ENCODE data around the gene PDCD1.
A peak's percentile ranks its signal among the peaks of the same experiment; 100 is the strongest.
"Not testable (repeated sequence)": the region's sequence is repeated elsewhere in the genome, so short reads cannot be mapped to it uniquely, and the experiment has no call there.

Gene PDCD1

DNA sequence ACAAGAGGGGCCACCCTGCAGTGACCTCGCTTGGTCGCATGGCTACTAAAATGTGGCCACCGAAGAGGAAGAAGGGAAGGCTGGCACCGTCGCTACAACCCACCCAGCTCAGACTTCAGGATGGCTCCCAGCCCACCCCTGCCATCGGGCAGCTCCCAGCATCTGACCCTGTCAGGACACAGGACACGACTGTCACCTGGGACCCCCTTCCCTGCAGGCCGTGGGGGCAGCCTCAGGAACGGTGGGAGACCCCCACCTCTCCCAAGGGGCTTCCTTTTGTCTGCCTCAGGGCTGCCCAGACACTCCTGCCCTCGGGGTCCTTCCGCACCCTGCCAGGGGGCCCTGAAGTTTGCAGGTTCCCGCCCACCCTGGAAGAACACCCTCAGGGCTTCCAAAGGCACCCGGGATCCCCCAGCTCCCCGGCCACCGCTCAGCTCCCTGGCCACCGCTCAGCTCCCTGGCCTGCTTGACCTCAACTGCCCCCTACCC is 18.5 kb upstream of the PDCD1 start:
- no peak for DNase-seq

DNA sequence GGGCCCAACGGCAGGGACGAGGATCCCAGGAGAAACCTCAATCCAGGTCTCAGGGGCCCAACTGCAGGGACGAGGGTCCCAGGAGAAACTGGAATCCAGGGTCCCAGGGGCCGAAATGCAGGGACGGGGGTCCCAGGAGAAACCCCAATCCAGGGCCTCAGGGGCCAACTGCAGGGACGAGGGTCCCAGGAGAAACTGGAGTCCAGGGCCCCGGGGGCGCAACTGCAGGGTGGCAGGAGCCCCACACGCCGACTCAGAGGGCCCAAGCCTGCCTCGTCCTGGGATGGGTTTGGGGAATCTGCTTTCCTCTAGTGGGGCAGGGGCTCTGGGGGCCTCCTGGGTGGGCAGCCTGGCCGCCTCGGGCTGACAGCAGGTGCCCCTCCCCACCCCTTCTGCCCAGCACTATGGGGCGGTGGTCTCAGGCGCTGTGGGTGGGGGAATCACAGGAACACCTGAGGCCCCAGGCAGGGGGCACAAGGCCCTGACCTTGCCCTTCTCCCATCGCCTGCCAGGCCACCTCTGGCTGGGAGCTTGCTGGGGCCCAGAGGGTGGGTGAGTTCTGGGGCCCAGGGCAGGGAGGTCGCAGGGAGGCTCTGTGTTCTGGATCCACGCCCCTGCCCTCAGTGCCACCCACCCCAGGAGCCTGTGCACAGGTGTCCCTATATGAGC is 18.0 kb upstream of the PDCD1 start:
- no peak for DNase-seq

DNA sequence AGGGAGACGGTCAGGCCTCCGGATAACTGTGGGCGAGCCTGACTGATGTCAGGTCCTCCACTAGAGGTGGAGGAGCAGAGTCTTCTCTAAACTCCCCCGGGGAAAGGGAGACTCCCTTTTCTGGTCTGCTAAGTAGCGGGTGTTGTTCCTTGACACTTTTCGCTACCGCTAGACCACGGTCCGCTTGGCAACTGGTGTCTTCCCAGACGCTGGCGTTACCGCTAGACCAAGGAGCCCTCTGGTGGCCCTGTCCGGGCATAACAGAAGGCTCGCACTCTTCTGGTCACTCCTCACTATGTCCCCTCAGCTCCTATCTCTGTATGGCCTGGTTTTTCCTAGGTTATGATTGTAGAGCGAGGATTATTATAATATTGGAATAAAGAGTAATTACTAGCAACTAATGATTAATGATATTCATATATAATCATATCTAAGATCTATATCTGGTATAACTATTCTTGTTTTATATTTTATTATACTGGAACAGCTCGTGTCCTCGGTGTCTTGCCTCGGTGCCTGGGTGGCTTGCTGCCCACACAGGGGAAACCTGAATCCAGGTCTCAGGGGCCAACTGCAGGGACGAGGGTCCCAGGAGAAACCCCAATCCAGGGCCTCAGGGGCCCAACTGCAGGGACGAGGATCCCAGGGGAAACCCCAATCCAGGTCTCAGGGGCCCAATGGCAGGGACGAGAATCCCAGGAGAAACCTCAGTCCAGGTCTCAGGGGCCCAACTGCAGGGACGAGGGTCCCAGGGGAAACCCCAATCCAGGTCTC is 17.2 kb upstream of the PDCD1 start:
- not testable (repeated sequence) for DNase-seq

DNA sequence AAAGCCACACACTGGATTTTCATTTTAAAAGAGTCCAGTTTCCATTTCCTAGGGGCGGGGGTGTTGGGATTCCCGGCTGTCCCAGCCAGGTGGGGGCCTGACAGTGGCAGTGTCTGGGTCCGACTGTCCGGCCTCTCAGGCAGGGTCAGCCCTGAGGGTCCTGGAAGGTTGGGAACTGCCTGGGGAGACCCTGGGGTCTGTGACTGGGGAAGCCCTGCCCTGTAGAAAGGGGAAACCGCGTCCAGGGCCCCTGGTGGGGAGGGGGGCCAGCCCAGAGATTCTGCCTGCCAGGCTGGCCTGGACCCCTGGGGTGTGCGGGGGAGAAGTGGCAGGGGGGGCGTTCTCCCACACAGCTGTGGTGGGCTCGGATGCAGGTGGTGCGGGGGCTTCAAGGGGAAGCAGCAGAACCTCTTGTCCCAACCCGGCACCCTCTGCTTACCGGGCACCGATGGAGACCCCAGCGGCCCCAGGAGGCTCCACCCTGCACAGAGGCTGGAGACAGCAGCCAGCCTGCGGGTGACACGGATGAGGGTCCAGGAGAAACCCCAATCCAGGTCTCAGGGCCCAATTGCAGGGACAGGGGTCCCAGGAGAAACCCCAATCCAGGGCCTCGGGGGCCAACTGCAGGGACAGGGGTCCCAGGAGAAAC is 15.7 kb upstream of the PDCD1 start:
- DNase-seq = no peak

DNA sequence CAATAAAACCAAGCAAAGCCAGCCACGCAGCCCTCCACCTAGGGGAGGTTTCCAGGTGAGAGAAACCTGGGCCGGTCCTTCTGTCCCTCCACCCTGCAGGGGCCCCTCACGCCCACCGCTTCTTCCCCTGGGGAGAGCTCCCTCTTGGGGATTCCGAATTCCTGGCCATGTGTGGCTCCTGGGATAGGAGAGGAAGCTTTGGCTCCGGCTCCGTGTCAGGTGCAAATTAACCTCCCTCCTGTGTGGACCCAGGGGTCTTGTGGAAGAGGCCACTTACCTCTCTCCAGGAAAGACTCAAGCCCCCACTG is 15.1 kb upstream of the PDCD1 start:
- no peak for DNase-seq

DNA sequence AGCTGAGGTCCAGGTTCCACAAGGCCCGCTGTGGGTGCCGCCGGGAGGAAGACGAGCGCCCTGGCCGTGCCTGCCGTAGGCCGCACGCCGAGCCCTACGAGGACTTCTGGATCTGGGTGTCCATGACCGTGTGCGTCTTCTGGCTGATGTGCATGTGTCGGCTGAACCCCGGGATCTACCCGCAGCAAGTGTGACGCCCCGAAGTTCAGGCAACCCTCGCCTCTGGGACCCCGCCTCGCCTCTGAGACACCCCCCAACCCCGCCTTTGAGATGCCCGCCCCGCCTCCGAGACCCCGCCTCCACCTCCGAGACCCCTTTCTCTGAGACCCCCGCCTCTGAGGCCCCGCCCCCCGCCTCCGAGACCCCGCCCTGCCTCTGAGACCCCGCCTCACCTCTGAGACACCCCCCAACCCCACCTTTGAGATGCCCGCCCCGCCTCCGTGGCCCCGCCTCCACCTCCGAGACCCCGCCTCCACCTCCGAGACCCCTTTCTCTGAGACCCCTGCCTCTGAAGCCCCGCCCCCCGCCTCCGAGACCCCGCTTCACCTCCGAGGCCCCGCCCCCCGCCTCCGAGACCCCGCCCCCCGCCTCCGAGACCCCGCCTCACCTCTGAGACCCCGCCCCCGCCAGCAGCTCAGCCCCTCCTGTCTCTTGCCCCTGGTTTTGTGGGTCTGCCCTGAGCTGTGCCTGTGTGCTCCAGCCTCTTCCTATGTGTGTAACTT is 14.5 kb upstream of the PDCD1 start:
- DNase-seq = no peak

DNA sequence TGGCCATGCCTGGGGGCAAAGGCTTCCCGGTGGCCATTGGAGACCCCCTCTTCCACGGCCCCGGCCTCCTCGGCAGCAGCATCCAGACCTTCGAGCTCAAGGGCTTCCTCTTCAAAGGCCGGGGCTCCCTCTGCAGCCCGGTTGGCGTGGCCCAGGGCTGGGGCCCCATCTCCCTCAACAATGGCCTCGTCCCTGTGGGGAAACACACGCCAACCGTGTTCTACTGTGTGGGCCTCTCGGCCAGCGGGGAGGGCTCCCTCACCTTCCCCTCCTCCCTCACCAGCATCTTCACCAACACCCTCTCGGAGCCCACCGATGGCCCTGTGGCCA is 13.6 kb upstream of the PDCD1 start:
- no peak for DNase-seq

DNA sequence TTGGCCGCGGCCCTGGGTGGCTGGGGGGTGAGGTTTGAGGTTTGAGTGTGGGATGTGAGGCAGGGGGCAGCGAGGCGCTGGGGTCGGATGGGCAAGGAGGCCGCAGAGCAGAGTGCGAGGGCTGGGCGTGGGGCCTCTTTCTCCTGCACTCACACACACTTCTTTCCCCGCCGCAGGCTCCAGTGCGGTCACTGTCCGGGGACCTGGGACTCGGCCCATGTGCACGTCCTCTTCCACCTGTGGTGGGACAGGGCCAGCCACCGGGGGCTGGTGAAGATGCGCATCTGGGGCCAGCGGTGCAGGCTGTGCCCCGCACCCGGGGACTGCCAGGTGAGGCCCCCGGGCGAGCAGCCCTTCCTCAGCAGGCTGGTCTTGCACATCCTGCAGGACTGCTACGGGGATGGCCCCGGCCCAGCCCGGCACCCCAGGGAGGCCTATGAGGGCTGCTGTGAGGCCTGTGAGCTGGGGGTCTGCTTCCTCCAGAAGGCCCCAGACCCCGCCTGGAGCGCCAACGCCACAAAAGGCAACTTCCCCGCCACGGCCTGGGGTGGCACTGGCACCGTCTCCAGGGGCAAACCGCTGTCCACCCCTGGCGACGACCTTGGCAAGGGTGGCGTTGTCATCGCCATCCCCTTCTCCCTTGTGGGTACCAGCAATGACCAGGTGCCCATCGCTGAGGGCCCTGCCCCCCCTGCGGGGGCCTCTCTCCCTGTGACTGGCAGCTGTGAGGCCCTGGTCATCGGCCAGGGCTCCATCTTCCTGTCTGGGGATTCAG is 13.0 kb upstream of the PDCD1 start:
- DNase-seq = no peak

DNA sequence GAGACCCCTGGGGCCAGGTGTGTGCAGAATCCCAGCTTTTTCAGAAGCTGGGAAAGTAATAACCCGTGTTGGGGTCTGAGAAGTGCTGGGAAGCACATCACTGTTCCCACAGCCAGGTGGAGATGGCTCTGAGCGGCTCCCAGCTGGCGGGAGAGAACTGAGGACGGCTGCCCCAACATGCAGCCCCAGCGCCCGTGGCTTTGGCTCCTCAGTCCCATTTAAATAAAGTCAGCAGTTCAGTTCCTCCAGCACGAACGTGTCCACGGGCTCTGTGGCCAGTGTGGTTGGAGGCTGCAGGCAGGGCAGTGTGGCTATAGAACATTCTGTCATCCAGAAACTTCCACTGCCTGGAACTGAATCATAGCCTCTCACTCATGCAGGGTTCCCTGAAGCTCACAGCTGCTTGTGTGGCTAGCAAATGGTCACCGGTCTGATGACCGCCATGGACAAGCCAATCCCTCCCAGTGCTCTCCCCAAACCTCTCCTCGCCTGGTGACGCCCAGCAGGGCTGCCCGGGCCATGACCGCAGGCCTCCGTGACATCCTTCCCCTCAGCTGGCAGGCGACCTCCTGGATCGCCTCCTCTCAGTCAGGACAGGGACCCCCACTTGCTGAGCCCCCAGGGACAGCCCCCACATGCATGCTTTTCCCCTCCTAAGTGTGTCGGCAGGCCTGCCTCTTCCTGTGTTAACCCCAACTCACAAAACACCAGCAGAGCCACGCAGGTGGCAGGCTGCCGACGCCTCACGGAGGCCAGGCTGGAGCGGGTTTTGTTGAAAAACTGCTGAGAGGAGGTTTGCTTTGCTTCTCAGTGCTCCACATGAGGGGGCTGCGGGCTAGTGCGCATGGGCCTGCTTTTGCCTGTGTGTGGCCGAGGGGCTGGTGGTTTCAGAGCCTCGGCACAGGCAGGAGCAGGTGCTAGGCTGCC is 12.2 kb upstream of the PDCD1 start:
- DNase-seq = peak; percentile 61

DNA sequence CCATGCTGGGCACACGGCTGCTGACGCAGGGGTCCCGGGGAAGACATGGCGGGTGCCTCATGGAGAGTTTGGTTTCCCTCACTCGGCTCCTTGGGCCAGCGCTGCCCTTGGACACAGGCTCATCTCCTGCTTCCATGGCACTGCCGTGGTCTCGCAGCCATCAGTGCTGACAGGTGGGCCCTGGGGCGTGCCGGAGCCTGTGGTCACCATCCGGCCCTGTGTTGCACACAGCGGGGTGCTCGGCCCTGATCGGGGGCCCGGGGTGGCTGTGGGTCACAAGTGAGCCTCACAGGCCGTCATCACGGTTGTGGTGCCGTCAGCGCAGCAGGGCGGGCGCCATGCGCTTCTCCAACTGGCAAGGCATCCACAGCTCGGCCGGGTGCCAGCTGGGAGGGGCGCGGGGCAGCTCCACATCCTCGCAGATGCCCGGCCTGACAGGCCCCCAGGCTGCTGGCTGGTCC is 11.4 kb upstream of the PDCD1 start:
- no peak for DNase-seq

DNA sequence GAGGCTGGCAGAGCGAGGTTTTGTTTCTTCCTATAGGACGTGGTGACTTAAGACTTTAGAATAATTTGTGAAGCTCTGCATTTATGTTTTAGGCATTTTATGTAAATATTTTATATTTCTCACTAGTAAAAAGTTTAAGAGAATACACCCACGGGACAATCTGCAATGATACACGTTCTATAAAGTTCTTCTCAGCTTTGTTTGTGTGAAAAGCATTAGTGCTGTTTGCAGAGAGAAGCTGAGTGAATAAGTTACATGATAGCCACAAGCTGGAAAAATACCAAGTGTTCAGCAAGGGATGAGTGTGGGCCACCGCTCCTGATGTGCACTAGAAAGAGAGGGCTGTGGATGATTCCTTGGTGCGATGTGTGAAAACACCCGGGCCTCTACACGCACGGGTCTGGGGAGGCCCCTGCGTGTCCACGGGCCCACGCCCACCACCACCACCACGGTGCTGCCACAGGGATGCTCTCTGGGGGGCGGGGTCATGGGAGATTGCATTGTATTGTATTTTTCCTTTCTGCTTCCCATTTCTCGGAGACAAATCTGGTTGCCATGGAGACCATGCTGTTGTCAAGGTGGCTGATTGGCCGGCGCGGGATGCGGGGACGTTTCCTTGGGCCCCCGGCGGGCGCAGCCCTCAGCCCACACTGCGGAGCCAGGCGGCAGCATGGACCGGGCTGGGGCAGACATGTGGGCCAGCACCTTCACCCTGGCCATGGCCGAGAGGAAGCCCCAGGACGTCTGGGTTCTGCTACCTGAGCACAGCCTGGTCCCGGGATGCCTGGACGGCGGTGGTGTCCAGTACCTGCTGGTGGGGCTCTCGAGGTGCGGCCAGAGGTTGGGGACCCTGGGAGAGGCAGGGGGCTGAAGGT is 10.6 kb upstream of the PDCD1 start, which contains the start of gene RTP5:
Gene RTP5, plus strand, starts transcription at position 643 of the 875 bp plus-strand sequence. Its CDS starts 28 bp downstream, at position 671.
- no peak for DNase-seq

DNA sequence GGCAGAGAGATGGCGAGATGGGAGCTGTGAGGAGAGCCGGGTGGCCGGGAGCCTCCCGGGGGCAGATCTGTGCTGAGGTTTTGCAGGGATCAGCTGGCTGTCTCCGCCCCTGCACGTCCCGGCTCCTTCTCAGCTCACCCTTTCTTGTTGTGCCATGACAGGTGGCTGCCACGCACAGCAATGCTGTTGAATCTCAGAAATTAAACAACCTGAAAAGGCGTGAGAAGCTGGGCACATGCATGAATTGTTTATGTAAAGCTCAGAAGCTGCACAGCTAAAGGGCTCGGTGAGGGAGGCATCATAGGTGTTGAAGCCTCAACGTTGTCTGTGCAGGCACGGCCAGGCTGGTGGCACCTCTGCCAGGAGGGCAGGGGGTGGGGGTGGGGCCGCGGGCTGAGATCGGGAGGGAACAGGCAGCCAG is 10.0 kb upstream of the PDCD1 start:
- DNase-seq = peak in 1 of 2 donors; percentile 41

DNA sequence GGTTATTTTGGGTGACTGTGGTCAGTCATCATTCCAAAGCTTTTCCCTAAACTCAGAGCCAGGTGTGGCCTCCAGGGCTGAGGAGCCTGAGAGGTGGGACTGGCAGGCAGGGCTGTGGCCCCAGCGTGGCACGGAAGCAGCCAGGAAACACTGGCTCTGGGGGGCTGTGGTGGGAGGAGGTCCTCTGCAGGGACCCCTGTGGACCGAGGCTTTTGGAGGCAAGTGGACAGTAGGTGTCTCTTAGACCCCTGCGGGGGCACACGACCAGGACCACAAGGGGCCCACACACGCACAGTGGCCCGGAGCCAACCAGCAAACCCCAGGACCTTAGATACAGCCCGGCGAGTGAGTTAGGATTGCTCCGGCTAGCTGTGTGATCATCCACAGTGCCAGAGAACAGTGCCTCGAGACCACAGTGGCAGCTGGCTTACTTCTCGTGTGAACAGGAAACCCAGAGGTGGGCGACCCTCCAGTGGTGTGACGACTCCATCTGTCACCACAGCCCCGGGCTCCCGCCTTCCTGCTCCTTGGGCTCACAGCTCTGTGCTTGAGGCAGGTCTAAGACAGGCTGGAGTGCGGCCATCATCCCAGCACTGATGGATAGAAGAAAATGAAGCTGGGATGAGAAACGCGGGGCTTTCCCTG is 9.2 kb upstream of the PDCD1 start:
- peak; percentile 54 to 64 for DNase-seq

DNA sequence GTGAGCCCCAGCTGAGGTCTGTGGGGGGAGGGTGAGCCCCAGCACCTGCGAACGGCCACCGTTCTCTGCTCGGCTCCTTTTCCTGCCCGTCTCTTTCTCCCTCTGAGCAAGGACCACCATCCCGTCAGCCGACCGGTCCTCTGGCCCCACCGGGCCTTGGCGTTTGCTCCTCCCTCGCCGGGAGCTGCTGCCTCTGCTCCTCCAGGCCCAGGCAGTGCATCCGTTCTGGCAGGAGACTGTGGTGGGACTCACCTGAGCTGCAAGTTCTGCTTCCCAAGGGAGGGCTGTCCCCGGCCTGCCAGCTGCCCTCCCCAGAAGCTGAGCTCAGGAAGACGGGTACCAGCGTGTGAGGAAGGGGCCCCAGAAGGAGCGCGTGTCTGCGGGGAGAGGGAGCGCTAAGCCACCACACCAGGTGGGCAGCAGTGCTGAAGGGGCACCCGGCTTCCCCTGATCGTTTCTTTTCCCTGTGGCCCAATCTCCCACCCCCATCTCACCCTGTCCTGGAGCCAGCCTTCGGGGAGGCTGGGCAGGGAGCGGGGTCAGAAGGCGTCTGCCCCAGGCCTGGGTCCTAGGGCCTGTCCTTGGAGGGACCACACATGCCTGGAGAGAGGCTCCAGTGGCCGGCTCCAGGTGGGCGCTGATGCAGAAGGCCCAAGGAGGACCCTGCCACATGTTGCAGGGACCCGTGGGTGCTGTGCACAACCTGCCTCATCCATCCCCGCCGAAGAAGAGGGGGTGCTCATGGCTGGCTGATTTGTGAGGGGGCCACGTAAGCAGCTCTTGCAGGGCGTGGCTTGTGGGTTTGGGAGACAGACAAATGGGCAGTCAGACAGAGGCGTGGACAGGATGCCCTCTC is 8.3 kb upstream of the PDCD1 start:
- no peak for DNase-seq

DNA sequence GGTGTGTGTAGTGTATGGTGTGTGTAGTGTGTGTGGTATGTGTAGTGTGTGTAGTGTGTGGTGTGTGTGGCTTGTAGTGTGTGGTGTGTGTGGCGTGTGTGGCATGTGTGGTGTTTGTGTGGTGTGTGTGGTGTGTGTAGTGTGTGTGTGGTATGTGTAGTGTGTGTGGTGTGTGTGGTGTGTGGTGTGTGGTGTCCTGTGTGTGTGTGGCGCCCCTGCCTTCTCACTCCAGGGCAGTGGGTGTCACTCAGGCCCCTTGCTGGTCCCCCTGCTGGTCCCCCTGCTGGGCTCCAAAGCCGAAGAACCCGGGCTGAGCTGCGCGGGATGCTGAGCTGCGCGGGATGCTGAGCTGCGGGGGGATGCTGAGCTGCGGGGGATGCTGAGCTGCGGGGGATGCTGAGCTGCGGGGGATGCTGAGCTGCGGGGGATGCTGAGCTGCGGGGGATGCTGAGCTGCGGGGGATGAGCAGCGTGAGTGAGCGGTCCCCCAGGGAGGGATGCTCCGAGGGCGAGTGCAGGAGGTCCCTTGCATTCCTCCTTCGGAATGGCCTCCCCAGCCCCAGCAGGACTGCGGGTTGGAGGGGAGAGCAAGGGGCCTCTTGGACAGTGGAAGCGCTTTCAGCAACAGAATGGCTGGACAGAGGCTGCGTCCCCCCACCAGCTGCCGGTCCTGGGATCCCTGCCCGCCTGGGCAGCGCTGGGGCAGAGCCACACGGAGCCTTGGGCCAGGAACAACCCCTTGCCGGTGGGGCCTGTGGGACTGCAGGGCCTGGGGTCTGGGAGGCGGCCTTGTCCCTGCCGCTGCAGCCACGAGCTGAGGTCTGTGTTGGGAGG is 7.5 kb upstream of the PDCD1 start:
- no peak for DNase-seq

DNA sequence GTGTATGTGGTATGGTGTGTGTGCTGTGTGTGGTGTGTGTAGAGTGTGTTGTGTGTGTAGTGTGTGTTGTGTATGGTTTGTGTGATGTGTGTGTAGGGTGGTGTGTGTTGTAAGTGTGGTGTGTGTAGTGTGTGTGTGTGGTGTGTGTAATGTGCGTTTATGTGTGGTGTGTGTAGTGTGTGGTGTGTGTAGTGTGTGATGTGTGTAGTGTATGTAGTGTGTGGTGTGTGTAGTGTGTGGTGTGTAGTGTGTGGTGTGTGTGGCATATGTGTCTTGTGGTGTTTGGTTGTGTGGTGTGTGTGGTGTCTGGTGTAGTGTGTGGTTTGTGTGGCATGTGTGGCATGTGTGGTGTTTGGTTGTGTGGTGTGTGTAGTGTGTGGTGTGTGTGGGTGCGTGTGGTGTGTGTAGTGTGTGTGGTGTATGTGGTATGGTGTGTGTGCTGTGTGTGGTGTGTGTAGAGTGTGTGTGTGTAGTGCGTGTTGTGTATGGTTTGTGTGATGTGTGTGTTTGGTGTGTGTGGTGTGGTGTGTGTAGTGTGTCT is 6.8 kb upstream of the PDCD1 start:
- DNase-seq = no peak

DNA sequence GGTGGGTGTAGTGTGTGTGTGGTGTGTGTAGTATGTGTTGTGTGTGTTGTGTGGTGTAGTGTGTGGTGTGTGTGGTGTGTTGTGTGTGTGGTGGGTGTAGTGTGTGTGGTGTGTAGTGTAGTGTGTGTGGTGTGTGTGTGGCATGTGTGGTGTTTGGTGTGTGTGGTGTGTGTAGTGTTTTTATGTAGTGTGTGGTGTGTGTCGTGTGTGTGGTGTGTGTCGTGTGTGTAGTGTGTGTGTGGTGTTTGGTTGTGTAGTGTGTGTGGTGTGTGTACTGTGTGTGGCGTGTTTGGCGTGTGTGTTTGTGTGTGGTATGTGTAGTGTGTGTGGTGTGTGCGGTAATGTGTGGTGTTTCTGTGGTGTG is 6.1 kb upstream of the PDCD1 start:
- no peak for DNase-seq

Measured in CD4-positive, alpha-beta T cell treated with Interleukin-1 beta for 1 hour (primary cell).